ENCODE results near the gene RACGAP1. TPM values are rescaled to one million over a fixed set of nuclear protein-coding genes. Genes with fewer than 3 reads are reported as not detected.

RACGAP1 gene
- total and polyA plus RNA-seq, 2 of the 8 experiments (the other 6 are each of a cell fraction or from before 2014, with no cell fraction given): 18.0 to 66.3 TPM

DNA sequence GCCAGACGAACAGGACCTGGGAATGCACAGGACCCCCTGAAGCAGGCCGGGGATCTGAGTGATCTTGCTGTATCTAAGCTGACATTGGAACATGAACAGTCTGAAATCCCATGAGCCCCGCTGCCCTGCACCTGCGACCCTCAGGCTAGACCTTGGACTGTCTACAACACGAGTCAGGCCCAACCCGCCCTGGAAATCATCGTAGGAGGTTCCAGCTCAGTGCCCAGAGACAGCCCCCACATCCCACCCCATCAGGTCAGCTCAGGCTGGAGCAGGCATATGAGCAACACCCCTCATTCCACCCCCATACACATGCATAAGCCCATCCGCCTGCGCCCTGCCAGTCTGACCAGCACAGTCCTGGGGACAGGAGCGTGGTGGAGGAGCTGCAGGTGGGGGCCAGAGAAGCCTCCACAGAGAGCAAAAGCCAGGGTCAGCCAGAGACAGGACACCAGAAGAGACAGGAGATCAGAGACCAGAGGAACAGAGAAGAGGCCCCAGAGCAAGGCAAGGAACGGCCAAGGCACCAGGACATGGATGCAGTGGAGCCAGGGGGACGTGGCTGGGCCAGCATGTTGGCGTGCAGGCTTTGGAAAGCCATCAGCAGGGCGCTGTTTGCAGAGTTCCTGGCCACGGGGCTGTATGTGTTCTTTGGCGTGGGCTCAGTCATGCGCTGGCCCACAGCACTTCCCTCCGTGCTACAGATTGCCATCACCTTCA lies 52.5 kb downstream of the RACGAP1 start, which contains the start of gene AQP6 (continued):
- TF ChIP-seq SUZ12 (IDR thresholded peaks at IDR 0.05; ENCODE audit: low read length): no peak
